ENCODE measurements around the gene DESI1.
"Not testable (repeated sequence)": the region's sequence is repeated elsewhere in the genome, so short reads cannot be mapped to it uniquely, and the experiment has no call there.

DESI1 gene

GRCh38 chr22:41575533-41575932 is 45.3 kb downstream of the DESI1 start:
- H3K4me3 ChIP-seq (ENCODE audit: low read length): no peak overlapping the region

GRCh38 chr22:41574847-41575381 is 45.9 kb downstream of the DESI1 start:
- H3K4me3 ChIP-seq (ENCODE audit: low read length): no peak overlapping the region
- TF ChIP-seq CTCF (conservative IDR thresholded peaks at IDR 0.05; ENCODE audit: low read length): no peak
- no peak for DNase-seq (ENCODE audit: low read depth)

More at GRCh38 chr22:41575533-41575932, 45.3 kb downstream of the DESI1 start:
- DNase-seq (ENCODE audit: low read depth): no peak
- no peak for TF ChIP-seq CTCF (conservative IDR thresholded peaks at IDR 0.05; ENCODE audit: low read length)

- DNase-seq (ENCODE audit: low read depth): no peak
- no peak for TF ChIP-seq CTCF (conservative IDR thresholded peaks at IDR 0.05; ENCODE audit: low read length)
- H3K4me3 ChIP-seq (ENCODE audit: low read length): no peak overlapping the region
Measured at GRCh38 chr22:41573677-41574076, 47.2 kb downstream of the DESI1 start.

- not testable (repeated sequence) for H3K4me3 ChIP-seq (ENCODE audit: low read length); DNase-seq (ENCODE audit: low read depth)
Measured at GRCh38 chr22:41572305-41572704, 48.5 kb downstream of the DESI1 start.

GRCh38 chr22:41571786-41572185 is 49.1 kb downstream of the DESI1 start:
- no peak for TF ChIP-seq CTCF (conservative IDR thresholded peaks at IDR 0.05; ENCODE audit: low read length)
- no peak overlapping the region for H3K4me3 ChIP-seq (ENCODE audit: low read length)
- DNase-seq (ENCODE audit: low read depth): no peak

- DNase-seq (ENCODE audit: low read depth): no peak
- TF ChIP-seq CTCF (conservative IDR thresholded peaks at IDR 0.05; ENCODE audit: low read length): no peak
- no peak overlapping the region for H3K4me3 ChIP-seq (ENCODE audit: low read length)
Measured at GRCh38 chr22:41570221-41570620, 50.6 kb downstream of the DESI1 start.

GRCh38 chr22:41568811-41569210 is 52.0 kb downstream of the DESI1 start:
- no peak overlapping the region for H3K4me3 ChIP-seq (ENCODE audit: low read length)
- TF ChIP-seq CTCF (conservative IDR thresholded peaks at IDR 0.05; ENCODE audit: low read length): no peak
- DNase-seq (ENCODE audit: low read depth): no peak

- no peak for TF ChIP-seq CTCF (conservative IDR thresholded peaks at IDR 0.05; ENCODE audit: low read length)
- no peak for DNase-seq (ENCODE audit: low read depth)
- no peak overlapping the region for H3K4me3 ChIP-seq (ENCODE audit: low read length)
Measured at GRCh38 chr22:41567512-41567768, 53.4 kb downstream of the DESI1 start.

Measured in AG10803 (cell line).